Suprapubic skin (tissue), 4 donors: ENCODE measurements around the gene PPM1H. TPM values are rescaled to one million over a fixed set of nuclear protein-coding genes. Genes with fewer than 3 reads are reported as not detected.

ENCODE experiments used
- total RNA-seq, 4 donors: library from RNA; depleted of rRNA; stranded (reverse); fragments of >200 nt; gene quantifications; one replicate each; pipeline ENCODE4 v1.1.0, GENCODE V29; 2016

The PPM1H gene
- total RNA-seq, 4 donors from 2014 or later = 2.3 to 8.1 (median 4.9) TPM

Other genes starting within 250 kb of the PPM1H start
- gene AVPR1A, start 216.1 kb upstream of the PPM1H start, total RNA-seq = 10 to 100 TPM in 1 of 4 donors, 1 to 10 TPM in 3; 5.2 to 10.0 (median 7.9) TPM